Measurements from ENCODE around the gene SLC19A1.

GRCh38 chr21:45583831-45584509 lies 41.7 kb upstream of the SLC19A1 start:
- no peak for TF ChIP-seq POLR2AphosphoS5 (IDR thresholded peaks at IDR 0.05; ENCODE audit: low read depth, low read length)
- TF ChIP-seq CTCF (IDR thresholded peaks at IDR 0.05), result no peak
- no peak for TF ChIP-seq YY1 (IDR thresholded peaks at IDR 0.05; ENCODE audit: low read depth)
- TF ChIP-seq USF2 (IDR thresholded peaks at IDR 0.05; ENCODE audit: borderline replicate concordance, low read depth, low read length), result no peak
- no peak for TF ChIP-seq RAD21 (IDR thresholded peaks at IDR 0.05; ENCODE audit: low read length)
- no peak for TF ChIP-seq MAX (IDR thresholded peaks at IDR 0.05; ENCODE audit: low read depth)
- no peak for TF ChIP-seq FOXM1 (IDR thresholded peaks at IDR 0.05; ENCODE audit: low read depth)
- TF ChIP-seq SMC3 (IDR thresholded peaks at IDR 0.05; ENCODE audit: low read depth, low read length), result no peak
- TF ChIP-seq IRF3 (IDR thresholded peaks at IDR 0.05; ENCODE audit: low read depth, low read length), result no peak
- TF ChIP-seq EZH2phosphoT487 (IDR thresholded peaks at IDR 0.05; ENCODE audit: borderline replicate concordance, low read depth), result no peak
- no peak for TF ChIP-seq TEAD4 (IDR thresholded peaks at IDR 0.05; ENCODE audit: borderline replicate concordance, insufficient read depth)
- TF ChIP-seq MXI1 (IDR thresholded peaks at IDR 0.05; ENCODE audit: low read depth, low read length), result no peak

All from SK-N-SH (cell line).